Effector memory CD4-positive, alpha-beta T cell (primary cell): ENCODE results near the gene THAP4.

ENCODE experiments used
- DNase-seq, 3 donors: peaks; one replicate each; pipeline ENCODE4 v3.0.0-alpha.2; 2020
- H3K27ac ChIP-seq: 2 replicates; pipeline ENCODE4 v1.7.0; 2013; ENCODE audit warnings: mild to moderate bottlenecking, low read length, moderate library complexity; ENCODE audit not compliant: insufficient read depth, poor library complexity, severe bottlenecking
- H3K27me3 ChIP-seq: replicated peaks from 2 replicates; pipeline ENCODE4 v1.7.0; 2013; ENCODE audit warnings: mild to moderate bottlenecking, low read length; ENCODE audit not compliant: insufficient read depth, control insufficient read depth, poor library complexity, severe bottlenecking
- H3K36me3 ChIP-seq: 2 replicates; pipeline ENCODE4 v1.7.0; 2013; ENCODE audit warnings: mild to moderate bottlenecking, low read length, moderate library complexity; ENCODE audit not compliant: control insufficient read depth, insufficient read depth
- H3K4me1 ChIP-seq: 2 replicates; pipeline ENCODE4 v1.7.0; 2013; ENCODE audit warnings: low read length, mild to moderate bottlenecking; ENCODE audit not compliant: control insufficient read depth, insufficient read depth, poor library complexity, severe bottlenecking
- H3K4me3 ChIP-seq: 2 replicates; pipeline ENCODE4 v1.7.0; 2013; ENCODE audit warnings: low read length, low read depth, mild to moderate bottlenecking; ENCODE audit not compliant: insufficient read depth, poor library complexity, severe bottlenecking
- H3K9me3 ChIP-seq: 2 replicates; pipeline ENCODE4 v1.7.0; 2013; ENCODE audit warnings: mild to moderate bottlenecking, low read length, moderate library complexity; ENCODE audit not compliant: control insufficient read depth

THAP4 gene

DNA sequence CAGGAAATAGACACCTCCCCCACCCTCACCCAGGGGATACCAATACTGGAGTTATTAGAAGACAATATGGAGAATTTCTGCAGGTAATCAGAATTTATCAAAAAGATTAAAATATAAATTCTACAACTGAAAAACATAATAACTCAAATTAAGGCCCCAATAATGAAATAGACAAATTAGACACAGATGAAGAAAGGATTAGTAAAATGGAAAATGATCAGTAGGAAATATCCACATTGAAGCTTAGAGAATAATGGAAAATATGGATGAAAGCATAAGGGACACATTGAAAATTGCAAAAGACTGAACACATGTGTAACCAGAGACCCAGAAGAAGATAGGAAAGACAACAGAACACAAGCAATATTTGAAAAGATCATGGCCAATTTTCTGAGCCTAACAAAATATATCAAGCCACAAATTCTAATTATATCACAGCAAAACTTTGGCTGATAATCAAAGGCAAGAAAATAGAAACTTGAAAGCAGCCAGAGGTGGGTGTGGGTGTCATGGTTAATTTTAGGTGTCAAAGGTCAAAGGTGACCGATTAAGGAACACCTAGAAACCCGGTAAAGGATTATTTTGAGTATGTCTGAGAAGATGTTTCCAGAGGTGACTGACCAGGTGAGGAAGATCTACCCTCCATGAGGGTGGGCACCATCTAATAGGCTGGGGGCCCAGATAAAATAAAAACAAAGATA, 50.2 kb downstream of the THAP4 start:
- Histone ChIP-seq H3K4me1 (no peaks in the 10 kb centered on the region), H3K9me3 (peaks cover 8% of the 10 kb centered on the region), H3K27ac (no peak overlapping the region), H3K4me3 (no peak overlapping the region), H3K27me3 (no peaks in the 10 kb centered on the region), H3K36me3 (peaks cover 22% of the 10 kb centered on the region)
- DNase-seq = no peak

DNA sequence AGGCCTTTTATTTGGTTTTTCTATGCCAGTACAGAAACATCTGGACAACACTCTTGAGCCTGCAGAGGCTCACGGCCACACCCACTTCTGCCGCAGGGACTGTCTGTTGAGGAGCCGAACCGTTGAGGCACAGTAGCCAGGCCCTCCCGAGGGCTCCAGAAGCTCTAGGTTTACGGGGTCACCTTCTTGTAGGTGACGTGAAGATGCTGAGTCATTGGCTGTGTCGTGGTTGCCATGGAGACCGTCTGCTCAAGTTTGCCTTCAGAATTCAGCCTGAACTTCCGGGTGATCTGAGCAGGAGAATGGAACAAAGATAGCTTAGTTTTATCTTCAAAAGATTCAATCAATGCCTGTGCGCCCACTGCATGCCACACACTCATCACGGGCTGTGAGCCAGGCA, 52.5 kb downstream of the THAP4 start:
- no peak for DNase-seq
- H3K36me3 ChIP-seq = peaks cover 22% of the 10 kb centered on the region
- peaks cover 8% of the 10 kb centered on the region for H3K9me3 ChIP-seq
- no peaks in the 10 kb centered on the region for H3K4me1 ChIP-seq
- no peak overlapping the region for H3K4me3 ChIP-seq
- H3K27me3 ChIP-seq = no peaks in the 10 kb centered on the region
- no peak overlapping the region for H3K27ac ChIP-seq

DNA sequence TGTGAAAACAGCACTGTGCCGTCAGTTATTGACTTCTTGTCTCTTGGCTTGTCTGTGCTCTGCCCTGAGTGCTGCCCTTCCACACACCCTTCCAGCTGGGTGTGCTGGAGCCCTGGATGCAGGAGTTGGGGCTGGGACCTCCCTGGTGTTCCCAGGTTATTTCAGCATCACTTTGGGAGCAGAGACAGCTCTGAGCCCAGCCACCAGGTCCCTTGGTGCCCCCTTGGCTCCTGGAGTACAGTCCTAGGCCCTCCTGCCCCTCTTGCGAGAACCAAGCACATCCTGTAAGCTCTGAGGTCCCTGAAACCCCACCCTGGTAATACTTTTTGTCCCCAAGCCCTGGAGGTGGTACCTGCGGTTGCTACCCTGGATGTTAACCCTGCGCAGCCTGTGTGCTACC, 54.2 kb downstream of the THAP4 start:
- peaks cover 8% of the 10 kb centered on the region for H3K9me3 ChIP-seq
- no peaks in the 10 kb centered on the region for H3K27me3 ChIP-seq
- no peak overlapping the region for H3K27ac ChIP-seq
- peaks cover 22% of the 10 kb centered on the region for H3K36me3 ChIP-seq
- DNase-seq = no peak
- H3K4me3 ChIP-seq = no peak overlapping the region
- no peaks in the 10 kb centered on the region for H3K4me1 ChIP-seq

DNA sequence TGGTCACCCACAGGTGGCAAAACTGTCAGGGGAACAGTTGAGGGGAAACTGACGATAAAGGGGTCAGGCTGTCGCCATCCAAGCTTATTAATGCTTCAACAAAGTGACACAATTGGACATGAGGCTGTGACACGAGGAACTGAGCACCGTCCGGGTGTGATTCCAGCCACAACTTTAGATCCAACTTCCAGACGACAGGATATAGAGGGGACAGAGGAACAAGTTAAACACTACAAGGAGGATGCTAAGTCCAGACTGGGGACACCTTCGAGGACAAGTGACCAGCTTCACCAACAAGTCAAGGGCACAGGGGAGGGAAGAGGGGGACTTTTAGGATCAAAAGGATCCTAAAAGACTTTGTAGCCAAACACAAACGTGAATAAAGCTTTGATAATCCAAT, 54.6 kb downstream of the THAP4 start:
- Histone ChIP-seq H3K4me1 (no peaks in the 10 kb centered on the region), H3K27ac (no peak overlapping the region), H3K9me3 (peaks cover 7% of the 10 kb centered on the region), H3K4me3 (no peak overlapping the region), H3K27me3 (no peaks in the 10 kb centered on the region), H3K36me3 (peaks cover 22% of the 10 kb centered on the region)
- DNase-seq = no peak

DNA sequence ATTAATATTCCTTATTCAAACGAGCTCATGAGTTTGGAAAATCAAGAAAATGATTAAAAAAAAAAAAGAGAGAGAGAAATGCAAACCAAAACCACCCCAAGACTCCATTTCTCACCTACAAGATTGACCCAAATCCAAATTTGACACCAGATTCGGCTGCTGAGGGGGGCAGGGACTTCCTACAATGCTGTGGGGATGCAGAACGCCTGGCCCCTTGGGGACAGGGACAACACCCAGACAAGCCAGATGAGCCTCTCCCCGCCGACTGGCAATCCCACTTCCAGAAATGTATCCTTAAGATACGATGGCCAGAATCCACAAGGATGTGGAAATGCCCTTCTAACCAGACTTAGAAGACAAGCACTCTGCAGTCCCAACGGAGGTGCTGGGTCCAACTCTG, 57.7 kb downstream of the THAP4 start:
- no peak for DNase-seq
- Histone ChIP-seq H3K4me1 (no peaks in the 10 kb centered on the region), H3K27me3 (no peaks in the 10 kb centered on the region), H3K9me3 (no peaks in the 10 kb centered on the region), H3K27ac (no peak overlapping the region), H3K36me3 (peaks cover 15% of the 10 kb centered on the region), H3K4me3 (no peak overlapping the region)

DNA sequence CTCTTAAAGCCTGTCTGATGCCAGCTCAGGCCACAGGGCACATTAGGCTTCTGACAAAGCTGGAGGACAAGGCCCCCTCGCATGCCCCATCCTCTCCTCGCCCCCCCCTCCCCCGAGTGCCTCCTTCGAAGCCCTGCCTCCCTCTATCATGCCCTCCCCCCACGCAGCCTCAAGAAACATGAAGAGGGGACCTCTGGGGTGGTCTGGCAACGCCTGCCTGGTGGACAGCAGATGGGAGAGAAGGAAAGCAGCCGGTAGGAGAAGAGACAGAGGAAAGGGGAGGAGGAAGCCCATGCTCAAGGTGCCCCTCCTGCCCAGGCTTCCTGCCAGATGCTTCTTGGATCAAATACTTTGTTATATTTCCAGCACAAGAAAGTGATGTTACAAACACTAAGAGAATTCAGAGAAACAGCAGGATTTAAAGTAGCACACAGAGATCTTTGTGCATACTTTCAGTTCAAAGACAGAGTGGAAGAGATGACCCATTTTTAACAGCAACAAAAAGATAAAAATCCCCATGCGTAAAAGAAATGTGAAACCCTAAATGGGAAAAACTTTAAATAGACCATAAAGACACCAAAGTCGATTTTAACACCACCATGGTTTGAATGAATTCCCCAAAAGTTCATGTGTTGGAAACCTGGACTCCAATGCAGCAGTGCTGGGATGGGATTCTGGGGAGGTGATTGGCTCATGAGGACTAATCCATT, 59.4 kb downstream of the THAP4 start:
- H3K4me3 ChIP-seq = no peak overlapping the region
- H3K9me3 ChIP-seq = no peaks in the 10 kb centered on the region
- no peaks in the 10 kb centered on the region for H3K27me3 ChIP-seq
- H3K4me1 ChIP-seq = no peaks in the 10 kb centered on the region
- DNase-seq = no peak
- H3K27ac ChIP-seq = no peak overlapping the region
- H3K36me3 ChIP-seq = no peaks in the 10 kb centered on the region

DNA sequence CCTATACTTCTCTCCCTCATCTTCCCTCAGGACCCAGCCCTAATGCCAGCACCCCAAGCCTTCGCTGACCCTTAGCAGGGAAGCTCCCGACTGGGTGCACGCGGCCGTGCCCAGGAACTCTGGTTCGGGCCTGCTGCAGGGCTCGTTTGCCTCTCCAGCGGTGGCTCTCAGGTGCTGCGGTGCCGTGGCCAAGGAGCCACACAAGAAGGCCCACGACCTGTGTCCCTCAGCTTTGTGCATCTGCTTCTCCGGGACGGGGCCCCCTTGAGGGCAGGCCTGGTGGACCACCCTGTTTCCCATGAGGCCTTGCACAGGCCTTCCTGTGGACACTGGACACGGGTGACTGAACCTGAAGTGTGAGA, 60.7 kb downstream of the THAP4 start:
- Histone ChIP-seq H3K27me3 (no peaks in the 10 kb centered on the region), H3K4me3 (no peak overlapping the region), H3K36me3 (no peaks in the 10 kb centered on the region), H3K27ac (no peak overlapping the region), H3K4me1 (no peaks in the 10 kb centered on the region), H3K9me3 (no peaks in the 10 kb centered on the region)
- no peak for DNase-seq

DNA sequence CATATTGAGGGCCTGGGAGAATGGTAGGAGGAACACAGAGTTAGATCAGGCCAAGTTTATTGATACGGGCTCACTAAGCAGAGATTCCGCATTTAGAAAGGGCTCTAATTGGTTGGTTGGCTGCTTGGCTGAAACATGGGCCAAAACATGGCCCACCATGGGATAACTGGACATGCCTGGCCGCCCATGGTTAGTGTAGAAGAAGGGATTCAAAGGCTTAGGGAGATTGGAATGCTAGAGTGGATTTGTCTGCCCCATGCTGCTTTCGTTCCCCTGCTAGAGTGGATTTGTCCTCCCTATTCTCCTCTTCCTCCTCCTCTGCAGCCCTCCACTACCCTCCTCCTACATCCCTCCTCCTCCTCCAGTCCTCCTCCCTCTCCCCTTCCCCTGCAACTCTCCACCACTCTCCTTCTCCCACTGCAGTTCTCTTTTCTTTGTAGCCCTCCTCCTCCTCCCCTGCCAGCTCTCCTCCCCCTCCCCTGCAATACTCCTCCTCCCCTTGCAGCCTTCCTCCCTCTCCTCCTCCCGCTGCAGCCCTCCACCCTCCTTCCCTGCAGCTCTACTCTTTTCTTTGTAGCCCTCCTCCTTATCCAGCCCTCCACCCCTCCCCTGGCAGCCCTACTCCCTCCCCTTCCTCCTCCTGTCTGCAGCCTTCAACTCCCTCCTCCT, 61.2 kb downstream of the THAP4 start:
- no peaks in the 10 kb centered on the region for H3K36me3 ChIP-seq
- H3K9me3 ChIP-seq = no peaks in the 10 kb centered on the region
- no peaks in the 10 kb centered on the region for H3K4me1 ChIP-seq
- H3K4me3 ChIP-seq = no peak overlapping the region
- DNase-seq = no peak
- no peaks in the 10 kb centered on the region for H3K27me3 ChIP-seq
- no peak overlapping the region for H3K27ac ChIP-seq

DNA sequence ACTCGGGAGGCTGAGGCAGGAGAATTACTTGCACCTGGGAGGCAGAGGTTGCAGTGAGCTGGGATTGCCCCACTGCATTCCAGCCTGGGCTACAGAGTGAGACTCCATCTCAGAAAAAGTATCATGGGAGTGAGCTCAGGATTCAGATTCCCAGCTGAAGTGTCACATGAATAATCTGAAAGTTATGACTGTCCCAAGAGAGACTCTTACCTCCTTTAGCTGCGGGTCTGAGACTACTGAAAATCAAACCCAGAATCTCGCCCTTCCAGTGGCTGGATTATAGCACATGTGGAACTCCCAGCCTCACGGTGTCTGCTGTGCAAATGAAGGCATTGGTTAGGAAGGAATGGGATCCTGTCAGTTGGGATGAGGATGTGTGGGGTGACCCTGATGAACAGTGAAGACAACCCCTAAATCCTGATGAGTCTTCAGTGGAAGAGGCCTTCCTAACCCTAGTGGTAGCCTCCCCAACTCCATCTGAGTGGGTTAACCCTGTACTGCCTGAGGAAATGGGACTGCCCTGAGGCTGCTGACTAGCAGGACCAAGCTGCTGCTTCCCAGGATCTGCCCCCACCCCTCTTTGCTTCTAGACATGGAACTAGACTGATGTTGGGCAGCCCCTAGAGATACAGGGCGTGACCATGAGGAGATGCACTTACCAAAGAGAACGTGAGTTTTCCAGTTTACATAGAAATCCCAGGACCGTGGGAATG, 61.9 kb downstream of the THAP4 start:
- Histone ChIP-seq H3K27me3 (no peaks in the 10 kb centered on the region), H3K36me3 (no peaks in the 10 kb centered on the region), H3K27ac (no peak overlapping the region), H3K4me3 (no peak overlapping the region), H3K4me1 (no peaks in the 10 kb centered on the region), H3K9me3 (no peaks in the 10 kb centered on the region)
- DNase-seq = no peak

DNA sequence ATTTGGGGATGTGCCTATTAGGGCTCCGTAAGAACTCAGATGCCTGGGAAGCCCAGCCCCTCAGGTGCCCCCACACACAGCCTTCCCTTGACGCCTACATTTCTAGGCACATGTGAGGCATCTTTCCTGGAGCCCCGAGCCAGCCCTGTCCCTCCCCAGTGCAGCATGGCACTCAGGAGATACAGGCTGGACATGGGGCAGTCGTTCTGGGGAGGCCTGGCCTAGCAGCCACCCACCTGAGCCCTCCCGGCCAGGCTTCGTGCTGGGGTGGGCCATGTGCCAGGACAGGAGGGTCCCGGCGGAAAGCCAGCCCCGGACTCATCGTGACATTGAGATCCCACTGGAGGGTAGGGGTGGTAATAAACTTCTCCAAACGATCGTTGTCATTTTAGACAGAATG, 63.2 kb downstream of the THAP4 start:
- Histone ChIP-seq H3K4me1 (no peaks in the 10 kb centered on the region), H3K9me3 (no peaks in the 10 kb centered on the region), H3K4me3 (no peak overlapping the region), H3K27me3 (no peaks in the 10 kb centered on the region), H3K36me3 (no peaks in the 10 kb centered on the region), H3K27ac (no peak overlapping the region)
- no peak for DNase-seq
